Body of pancreas (tissue), 4 donors: ENCODE results near the gene CNGB1.

Experiments used
- POLR2A ChIP-seq, 3 donors: fragments of 450-650 bp; IDR thresholded peaks; one replicate each; pipeline ENCODE4 v1.6.1; 2016; ENCODE audit warnings: antibody characterized with exemption in 3 of 3, mild to moderate bottlenecking in 2 of 3
- TF ChIP-seq, protein P1 (sequence below), 7 experiments: fragments of 450-650 bp in 4 of 7; fragments of 200-600 bp in 3 of 7; sonication (generic) in 3 of 7; IDR thresholded peaks; one replicate each; pipeline ENCODE4 v1.5.1; 2016 to 2019; ENCODE audit warnings: antibody characterized with exemption in 7 of 7

DNA sequence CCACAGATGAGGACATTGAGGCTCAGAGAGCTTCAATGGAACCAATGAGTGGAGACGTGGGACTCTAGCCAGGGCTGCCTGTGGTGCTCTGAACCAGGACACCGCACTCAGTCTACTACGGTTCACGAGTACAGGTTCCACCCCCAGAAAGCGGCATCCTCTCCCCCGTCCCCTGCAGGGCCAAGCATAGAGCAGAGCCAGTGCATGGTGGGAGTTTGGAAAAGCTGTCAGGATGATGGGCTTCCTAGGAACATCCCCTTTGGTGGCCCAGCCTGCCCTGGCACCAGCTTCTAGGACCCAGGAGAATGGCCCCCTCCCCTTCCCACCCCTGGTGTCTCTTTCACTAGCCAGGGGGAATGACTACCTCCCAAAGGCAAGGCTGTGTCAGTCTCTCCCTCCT lies 21.2 kb upstream of the CNGB1 start:
- TF ChIP-seq, protein P1, sequence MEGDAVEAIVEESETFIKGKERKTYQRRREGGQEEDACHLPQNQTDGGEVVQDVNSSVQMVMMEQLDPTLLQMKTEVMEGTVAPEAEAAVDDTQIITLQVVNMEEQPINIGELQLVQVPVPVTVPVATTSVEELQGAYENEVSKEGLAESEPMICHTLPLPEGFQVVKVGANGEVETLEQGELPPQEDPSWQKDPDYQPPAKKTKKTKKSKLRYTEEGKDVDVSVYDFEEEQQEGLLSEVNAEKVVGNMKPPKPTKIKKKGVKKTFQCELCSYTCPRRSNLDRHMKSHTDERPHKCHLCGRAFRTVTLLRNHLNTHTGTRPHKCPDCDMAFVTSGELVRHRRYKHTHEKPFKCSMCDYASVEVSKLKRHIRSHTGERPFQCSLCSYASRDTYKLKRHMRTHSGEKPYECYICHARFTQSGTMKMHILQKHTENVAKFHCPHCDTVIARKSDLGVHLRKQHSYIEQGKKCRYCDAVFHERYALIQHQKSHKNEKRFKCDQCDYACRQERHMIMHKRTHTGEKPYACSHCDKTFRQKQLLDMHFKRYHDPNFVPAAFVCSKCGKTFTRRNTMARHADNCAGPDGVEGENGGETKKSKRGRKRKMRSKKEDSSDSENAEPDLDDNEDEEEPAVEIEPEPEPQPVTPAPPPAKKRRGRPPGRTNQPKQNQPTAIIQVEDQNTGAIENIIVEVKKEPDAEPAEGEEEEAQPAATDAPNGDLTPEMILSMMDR (IDR thresholded peaks at IDR 0.05): no peak
- no peak for TF ChIP-seq POLR2A (IDR thresholded peaks at IDR 0.05)
